Lower leg skin (tissue), 3 donors: ENCODE results near the gene ZNF804B.

ENCODE experiments used
- POLR2A ChIP-seq, 2 donors: fragments of 450-650 bp; IDR thresholded peaks; one replicate each; pipeline ENCODE4 v1.6.1; 2016 to 2017; ENCODE audit warnings: antibody characterized with exemption in 2 of 2, mild to moderate bottlenecking in 1 of 2, moderate library complexity in 1 of 2
- TF ChIP-seq, protein P1 (sequence below), 3 donors: fragments of 450-650 bp; IDR thresholded peaks; one replicate each; pipeline ENCODE4 v1.5.1; 2016; ENCODE audit warnings: antibody characterized with exemption in 3 of 3, mild to moderate bottlenecking in 3 of 3, moderate library complexity in 2 of 3

DNA sequence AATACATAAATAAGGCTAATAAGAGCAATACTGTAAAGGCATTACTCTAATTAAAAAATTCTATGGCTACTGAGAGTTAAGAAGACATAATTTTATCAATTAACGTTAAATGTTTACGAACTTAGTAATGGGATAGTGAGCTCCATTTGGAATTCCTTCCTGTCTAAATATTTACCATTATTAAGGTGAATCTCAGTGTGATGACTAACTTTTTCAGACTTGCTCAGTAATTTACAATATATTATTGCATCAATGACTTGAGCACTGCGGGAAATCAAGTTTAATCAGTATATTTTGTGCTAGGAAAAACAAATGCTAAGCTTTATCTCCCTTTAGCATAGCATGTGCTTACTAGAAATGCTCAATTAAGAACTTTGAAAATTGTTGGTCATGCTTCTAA, 318.5 kb downstream of the ZNF804B start:
- TF ChIP-seq, protein P1, sequence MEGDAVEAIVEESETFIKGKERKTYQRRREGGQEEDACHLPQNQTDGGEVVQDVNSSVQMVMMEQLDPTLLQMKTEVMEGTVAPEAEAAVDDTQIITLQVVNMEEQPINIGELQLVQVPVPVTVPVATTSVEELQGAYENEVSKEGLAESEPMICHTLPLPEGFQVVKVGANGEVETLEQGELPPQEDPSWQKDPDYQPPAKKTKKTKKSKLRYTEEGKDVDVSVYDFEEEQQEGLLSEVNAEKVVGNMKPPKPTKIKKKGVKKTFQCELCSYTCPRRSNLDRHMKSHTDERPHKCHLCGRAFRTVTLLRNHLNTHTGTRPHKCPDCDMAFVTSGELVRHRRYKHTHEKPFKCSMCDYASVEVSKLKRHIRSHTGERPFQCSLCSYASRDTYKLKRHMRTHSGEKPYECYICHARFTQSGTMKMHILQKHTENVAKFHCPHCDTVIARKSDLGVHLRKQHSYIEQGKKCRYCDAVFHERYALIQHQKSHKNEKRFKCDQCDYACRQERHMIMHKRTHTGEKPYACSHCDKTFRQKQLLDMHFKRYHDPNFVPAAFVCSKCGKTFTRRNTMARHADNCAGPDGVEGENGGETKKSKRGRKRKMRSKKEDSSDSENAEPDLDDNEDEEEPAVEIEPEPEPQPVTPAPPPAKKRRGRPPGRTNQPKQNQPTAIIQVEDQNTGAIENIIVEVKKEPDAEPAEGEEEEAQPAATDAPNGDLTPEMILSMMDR (IDR thresholded peaks at IDR 0.05): no peak
- TF ChIP-seq POLR2A (IDR thresholded peaks at IDR 0.05): no peak
